NCI-H1092 (cell line): Measurements from ENCODE around the gene ARRB2.
"Not testable (repeated sequence)": the region's sequence is repeated elsewhere in the genome, so short reads cannot be mapped to it uniquely, and the experiment has no call there.

Experiments used
- DNase-seq: peaks from one replicate; lab custom pipeline; 2025; lab: John Stamatoyannopoulos, UW

The ARRB2 gene

GRCh38 chr17:4709794-4710692, at the start of gene ARRB2:
TSS of gene ARRB2 (plus strand) at chr17:4710632. CDS start at chr17:4710722, 90 bp downstream.
- peak; percentile 96 for DNase-seq

- no peak for DNase-seq
These were observed 46.7 kb upstream of the ARRB2 start for GRCh38 chr17:4663711-4664110.

- no peak for DNase-seq
These were observed 46.2 kb upstream of the ARRB2 start for GRCh38 chr17:4664230-4664629.

- no peak for DNase-seq
These were observed 45.4 kb upstream of the ARRB2 start for GRCh38 chr17:4665027-4665426.

- DNase-seq, result no peak
These were observed 44.1 kb upstream of the ARRB2 start for GRCh38 chr17:4666296-4666695.

- DNase-seq, result no peak
These were observed 43.3 kb upstream of the ARRB2 start for GRCh38 chr17:4667166-4667565.

GRCh38 chr17:4672055-4672630, 38.3 kb upstream of the ARRB2 start:
- DNase-seq, result no peak

- DNase-seq, result no peak
These were observed 37.7 kb upstream of the ARRB2 start for GRCh38 chr17:4672751-4673150.

- no peak for DNase-seq
These were observed 37.3 kb upstream of the ARRB2 start for GRCh38 chr17:4673169-4673568.

GRCh38 chr17:4673986-4674684, 36.3 kb upstream of the ARRB2 start:
- no peak for DNase-seq

GRCh38 chr17:4674685-4674998, 35.8 kb upstream of the ARRB2 start:
- no peak for DNase-seq

GRCh38 chr17:4675791-4676190, 34.6 kb upstream of the ARRB2 start:
- DNase-seq, result no peak

- DNase-seq, result no peak
These were observed 33.6 kb upstream of the ARRB2 start for GRCh38 chr17:4676791-4677190.

- no peak for DNase-seq
These were observed 31.9 kb upstream of the ARRB2 start for GRCh38 chr17:4678448-4679026.

- DNase-seq, result no peak
These were observed 30.8 kb upstream of the ARRB2 start for GRCh38 chr17:4679658-4680057.

- not testable (repeated sequence) for DNase-seq
These were observed 26.7 kb upstream of the ARRB2 start for GRCh38 chr17:4683739-4684138.

GRCh38 chr17:4689872-4690271, 20.6 kb upstream of the ARRB2 start:
- not testable (repeated sequence) for DNase-seq

GRCh38 chr17:4690745-4691144, 19.7 kb upstream of the ARRB2 start:
- no peak for DNase-seq

- DNase-seq, result no peak
These were observed 18.7 kb upstream of the ARRB2 start for GRCh38 chr17:4691686-4692085.

- no peak for DNase-seq
These were observed 17.0 kb upstream of the ARRB2 start for GRCh38 chr17:4693416-4693815.

- DNase-seq, result no peak
These were observed 14.0 kb upstream of the ARRB2 start for GRCh38 chr17:4696437-4696805.

GRCh38 chr17:4699401-4700056, 10.9 kb upstream of the ARRB2 start:
- not testable (repeated sequence) for DNase-seq
